HCT116 (cell line): ENCODE measurements around the gene MACROD1. TPM values are rescaled to one million over a fixed set of nuclear protein-coding genes. Genes with fewer than 3 reads are reported as not detected.

ENCODE experiments used
- ATAC-seq: fragments of 200-7000 bp; cut with Tn5 transposase; 2 replicates; pipeline ENCODE4 v1.9.1; 2020; ENCODE audit warnings: mild to moderate bottlenecking, moderate library complexity
- BruUV-seq: library from RNA; stranded (reverse); fragments of 400-500 nt; replicated peaks from 2 replicates; lab custom pipeline; 2021; lab: Mats Ljungman, UMichigan
- CTCF ChIA-PET: fragments of 300-600 bp; sonication (Branson Sonifier 250); formaldehyde crosslinking; loops from one replicate; lab custom pipeline; 2021; ENCODE audit warnings: antibody characterized with exemption; lab: Charles Lee
- POLR2A ChIA-PET: fragments of 300-600, 350-600 bp; sonication (Branson Sonifier 250); formaldehyde crosslinking; loops from one replicate; lab custom pipeline; 2021; ENCODE audit warnings: antibody characterized with exemption; lab: Charles Lee
- RAD21 ChIA-PET, 2 experiments: fragments of 300-600 bp; sonication (Branson Sonifier 250); formaldehyde crosslinking; loops; one replicate each; lab custom pipeline; 2023; ENCODE audit warnings: low total read pairs in 2 of 2; ENCODE audit not compliant: uncharacterized antibody in 2 of 2, unreplicated experiment in 2 of 2, low non-redundant PET in 1 of 2; lab: Charles Lee
- DNase-seq: peaks from one replicate; pipeline ENCODE4 v3.0.0-alpha.2; 2010; ENCODE audit warnings: low read depth, low spot score
- H2AFZ ChIP-seq: fragments of 200-600 bp; shearing (Covaris generic), sonication (generic); 2 replicates; pipeline ENCODE4 v1.6.1; 2017; ENCODE audit warnings: low read depth, mixed run types, mixed read lengths, antibody characterized with exemption, low read length; ENCODE audit not compliant: poor library complexity, severe bottlenecking
- H3K27ac ChIP-seq: 2 replicates; pipeline ENCODE4 v1.5.1; 2012; ENCODE audit warnings: low read depth, low read length
- H3K27me3 ChIP-seq: fragments of 200-600 bp; sonication (generic); 2 replicates; pipeline ENCODE4 v1.6.1; 2016; ENCODE audit warnings: mixed run types, low read length, mixed read lengths; ENCODE audit not compliant: insufficient read depth
- H3K36me3 ChIP-seq, 2 experiments: fragments of 200-500 bp in 1 of 2; fragments of 200-600 bp in 1 of 2; sonication (Bioruptor generic) in 1 of 2; sonication (generic) in 1 of 2; 2 replicates each; pipeline versions ENCODE4 v1.5.1 to v1.6.1; 2014 to 2016; ENCODE audit warnings: low read length in 2 of 2, inconsistent platforms in 1 of 2, mixed read lengths in 1 of 2, mixed run types in 1 of 2; ENCODE audit not compliant: insufficient read depth in 2 of 2, control insufficient read depth in 1 of 2
- H3K4me1 ChIP-seq, 2 experiments: fragments of 200-600 bp in 1 of 2; sonication (generic) in 1 of 2; 2 replicates each; pipeline versions ENCODE4 v1.5.1 to v1.6.1; 2012 to 2017; ENCODE audit warnings: low read length in 2 of 2, inconsistent platforms in 1 of 2, mild to moderate bottlenecking in 1 of 2, mixed read lengths in 1 of 2, mixed run types in 1 of 2, moderate library complexity in 1 of 2; ENCODE audit not compliant: insufficient read depth in 2 of 2, control insufficient read depth in 1 of 2
- H3K4me2 ChIP-seq: fragments of 200-600 bp; sonication (generic); 2 replicates; pipeline ENCODE4 v1.6.1; 2017; ENCODE audit warnings: mixed run types, low read length, mixed read lengths
- H3K4me3 ChIP-seq, 2 experiments: fragments of 200-600 bp in 1 of 2; sonication (generic) in 1 of 2; replicated peaks in 1 of 2; 2 replicates each; pipeline ENCODE4 v1.5.1; 2011 to 2016; ENCODE audit warnings: low read length in 2 of 2, control low read depth in 1 of 2, low read depth in 1 of 2, mild to moderate bottlenecking in 1 of 2, mixed read lengths in 1 of 2, mixed run types in 1 of 2
- H3K79me2 ChIP-seq: fragments of 200-600 bp; sonication (generic); 2 replicates; pipeline ENCODE4 v1.6.1; 2017; ENCODE audit warnings: mild to moderate bottlenecking, mixed run types, low read length, moderate library complexity, mixed read lengths; ENCODE audit not compliant: insufficient read depth
- H3K9ac ChIP-seq: fragments of 200-600 bp; sonication (generic); 2 replicates; pipeline ENCODE4 v1.6.1; 2016; ENCODE audit warnings: low read length, mixed read lengths
- H3K9me2 ChIP-seq: fragments of 200-600 bp; sonication (generic), shearing (Covaris generic); 2 replicates; pipeline ENCODE4 v1.6.1; 2017; ENCODE audit warnings: mixed run types, mild to moderate bottlenecking, moderate library complexity; ENCODE audit not compliant: insufficient read depth
- H3K9me3 ChIP-seq, 2 experiments: fragments of 200-500 bp in 1 of 2; fragments of 200-600 bp in 1 of 2; sonication (Bioruptor generic) in 1 of 2; sonication (generic) in 1 of 2; 2 replicates each; pipeline ENCODE4 v1.6.1; 2014 to 2017; ENCODE audit warnings: low read length in 2 of 2, mixed read lengths in 2 of 2, inconsistent platforms in 1 of 2, low read depth in 1 of 2, mild to moderate bottlenecking in 1 of 2, mixed run types in 1 of 2, moderate library complexity in 1 of 2; ENCODE audit not compliant: control insufficient read depth in 1 of 2, insufficient read depth in 1 of 2
- H4K20me1 ChIP-seq: fragments of 200-600 bp; sonication (generic), shearing (Covaris generic); 2 replicates; pipeline ENCODE4 v1.6.1; 2017; ENCODE audit warnings: mixed run types, mild to moderate bottlenecking, moderate library complexity; ENCODE audit not compliant: insufficient read depth
- ATF3 ChIP-seq: IDR thresholded peaks from 2 replicates; pipeline ENCODE4 v1.6.1; 2012
- CEBPB ChIP-seq: IDR thresholded peaks from 2 replicates; pipeline ENCODE4 v1.6.1; 2012; ENCODE audit warnings: low read depth
- EGR1 ChIP-seq: IDR thresholded peaks from 2 replicates; pipeline ENCODE4 v1.6.1; 2012; ENCODE audit warnings: low read depth
- ELF1 ChIP-seq: IDR thresholded peaks from 2 replicates; pipeline ENCODE4 v1.6.1; 2012; ENCODE audit warnings: low read depth, borderline replicate concordance
- EZH2 ChIP-seq: fragments of 200-600 bp; sonication (generic); IDR thresholded peaks from 2 replicates; pipeline ENCODE4 v1.6.1; 2017; ENCODE audit warnings: antibody characterized with exemption, mixed run types
- FOSL1 ChIP-seq: IDR thresholded peaks from 2 replicates; pipeline ENCODE4 v1.6.1; 2012; ENCODE audit warnings: low read depth
- JUND ChIP-seq: IDR thresholded peaks from 2 replicates; pipeline ENCODE4 v1.6.1; 2012
- POLR2A ChIP-seq: IDR thresholded peaks from 2 replicates; pipeline ENCODE4 v1.7.0; 2011; ENCODE audit warnings: borderline replicate concordance; ENCODE audit not compliant: insufficient read depth, insufficient read length; ENCODE audit errors: extremely low read depth
- POLR2AphosphoS5 ChIP-seq: IDR thresholded peaks from 2 replicates; pipeline ENCODE4 v1.6.1; 2011; ENCODE audit warnings: mild to moderate bottlenecking, low read depth, low read length, moderate library complexity
- SIN3A ChIP-seq: IDR thresholded peaks from 2 replicates; pipeline ENCODE4 v1.6.1; 2012; ENCODE audit warnings: low read depth
- SRF ChIP-seq: IDR thresholded peaks from 2 replicates; pipeline ENCODE4 v1.6.1; 2012; ENCODE audit warnings: low read depth
- YY1 ChIP-seq: IDR thresholded peaks from 2 replicates; pipeline ENCODE4 v1.6.1; 2011; ENCODE audit warnings: low read length, low read depth, moderate library complexity, mild to moderate bottlenecking; ENCODE audit not compliant: insufficient replicate concordance; ENCODE audit errors: extremely low read depth
- ZBTB33 ChIP-seq: IDR thresholded peaks from 2 replicates; pipeline ENCODE4 v1.6.1; 2011; ENCODE audit warnings: mild to moderate bottlenecking, low read length, moderate library complexity; ENCODE audit not compliant: insufficient replicate concordance; ENCODE audit errors: extremely low read depth
- ZNF274 ChIP-seq: fragments of 200-500 bp; sonication (Bioruptor generic); IDR thresholded peaks from 2 replicates; pipeline ENCODE4 v1.6.1; 2014; ENCODE audit warnings: mild to moderate bottlenecking, low read depth, low read length, inconsistent platforms
- intact Hi-C: fragments of 100-400 bp; cut with micrococcal nuclease; formaldehyde crosslinking; loops from 2 replicates; pipeline ENCODE4 v1.10.0; 2022
- total RNA-seq: library from RNA; stranded (reverse); gene quantifications from one replicate; pipeline ENCODE4 v1.2.1, GENCODE V29; 2021; ENCODE audit not compliant: unreplicated experiment
- TF ChIP-seq, protein P1 (sequence below): IDR thresholded peaks from 2 replicates; pipeline ENCODE4 v1.6.1; 2012
- TF ChIP-seq, protein P2 (sequence below): IDR thresholded peaks from 2 replicates; pipeline ENCODE4 v1.6.1; 2012; ENCODE audit warnings: low read depth

MACROD1 gene
- total RNA-seq, 1 experiment from 2014 or later, result 61.1 TPM

DNA sequence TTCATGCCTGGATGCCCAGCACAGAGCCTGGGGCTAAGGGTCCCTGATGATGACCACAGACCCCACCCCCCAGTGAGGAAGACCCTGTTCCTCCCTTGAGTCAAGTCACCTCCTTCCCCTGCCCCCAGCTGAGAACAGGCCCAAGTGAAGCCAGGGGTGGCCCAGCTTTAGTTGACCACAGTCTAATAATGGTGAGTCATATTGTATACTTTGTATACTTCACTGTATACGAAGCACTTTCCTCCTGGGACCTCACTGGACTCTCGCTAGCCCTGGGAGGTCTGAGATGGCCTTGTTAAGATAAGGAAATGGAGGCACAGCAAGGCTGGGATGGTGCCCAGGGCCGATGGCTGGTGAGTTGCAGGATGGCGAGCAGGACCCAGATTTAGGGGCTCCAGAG lies 133.9 kb downstream of the MACROD1 start:
- no peak for ATAC-seq
- intact Hi-C loops, result no loop called here
- Histone ChIP-seq H3K4me3 (no peak overlapping the region), H3K36me3 (no peaks in the 10 kb centered on the region), H3K9me2 (no peaks in the 10 kb centered on the region), H4K20me1 (no peaks in the 10 kb centered on the region), H3K9ac (no peak overlapping the region), H3K27me3 (no peaks in the 10 kb centered on the region), H3K79me2 (no peaks in the 10 kb centered on the region), H2AFZ (no peak overlapping the region), H3K9me3 (no peaks in the 10 kb centered on the region), H3K4me1 (peaks cover 0 to 1% of the 10 kb centered on the region in 2 experiments; a peak in 1 of 4 replicates), H3K27ac (no peak overlapping the region), H3K4me2 (no peak overlapping the region)
- ChIA-PET RAD21 (no interaction called here), CTCF (no interaction called here), POLR2A (no interaction called here)
- BruUV-seq, result no TSS peak
- no peak for TF ChIP-seq FOSL1
- TF ChIP-seq CEBPB, result no peak
- TF ChIP-seq ZNF274, result no peak
- TF ChIP-seq SRF, result no peak
- TF ChIP-seq ATF3, result no peak
- no peak for TF ChIP-seq POLR2A
- no peak for TF ChIP-seq YY1
- no peak for TF ChIP-seq JUND
- no peak for TF ChIP-seq EZH2
- DNase-seq, result no peak

DNA sequence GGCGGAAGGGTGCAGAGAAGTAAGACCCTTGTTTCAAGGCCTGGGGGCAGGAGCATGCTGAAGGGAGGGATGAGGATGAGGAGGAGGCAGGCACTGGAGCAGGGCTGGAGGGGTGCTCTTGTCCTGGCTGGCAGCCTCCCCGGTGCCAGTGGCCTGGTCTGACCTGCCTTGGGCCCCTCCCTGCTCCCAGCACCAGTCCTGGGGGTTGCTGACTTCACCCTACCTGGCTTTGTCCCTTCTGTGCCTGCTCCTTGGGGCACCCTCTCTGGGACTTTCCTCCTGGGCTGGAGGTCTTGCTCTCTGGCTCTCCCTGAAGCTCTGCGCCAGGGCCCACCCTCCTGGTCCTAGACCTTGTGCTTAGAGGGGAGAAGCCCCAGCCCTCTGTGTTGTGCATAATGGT lies 134.9 kb downstream of the MACROD1 start:
- Histone ChIP-seq H3K79me2 (no peaks in the 10 kb centered on the region), H3K9me2 (no peaks in the 10 kb centered on the region), H4K20me1 (no peaks in the 10 kb centered on the region), H3K4me3 (no peak overlapping the region), H3K4me1 (peaks cover 0 to 3% of the 10 kb centered on the region in 2 experiments; a peak in 1 of 4 replicates), H3K36me3 (no peaks in the 10 kb centered on the region), H3K4me2 (no peak overlapping the region), H2AFZ (no peak overlapping the region), H3K27me3 (no peaks in the 10 kb centered on the region), H3K9me3 (no peaks in the 10 kb centered on the region), H3K9ac (no peak overlapping the region), H3K27ac (no peak overlapping the region)
- TF ChIP-seq, protein P1, sequence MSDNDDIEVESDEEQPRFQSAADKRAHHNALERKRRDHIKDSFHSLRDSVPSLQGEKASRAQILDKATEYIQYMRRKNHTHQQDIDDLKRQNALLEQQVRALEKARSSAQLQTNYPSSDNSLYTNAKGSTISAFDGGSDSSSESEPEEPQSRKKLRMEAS, result no peak
- TF ChIP-seq ELF1, result no peak
- TF ChIP-seq, protein P2, sequence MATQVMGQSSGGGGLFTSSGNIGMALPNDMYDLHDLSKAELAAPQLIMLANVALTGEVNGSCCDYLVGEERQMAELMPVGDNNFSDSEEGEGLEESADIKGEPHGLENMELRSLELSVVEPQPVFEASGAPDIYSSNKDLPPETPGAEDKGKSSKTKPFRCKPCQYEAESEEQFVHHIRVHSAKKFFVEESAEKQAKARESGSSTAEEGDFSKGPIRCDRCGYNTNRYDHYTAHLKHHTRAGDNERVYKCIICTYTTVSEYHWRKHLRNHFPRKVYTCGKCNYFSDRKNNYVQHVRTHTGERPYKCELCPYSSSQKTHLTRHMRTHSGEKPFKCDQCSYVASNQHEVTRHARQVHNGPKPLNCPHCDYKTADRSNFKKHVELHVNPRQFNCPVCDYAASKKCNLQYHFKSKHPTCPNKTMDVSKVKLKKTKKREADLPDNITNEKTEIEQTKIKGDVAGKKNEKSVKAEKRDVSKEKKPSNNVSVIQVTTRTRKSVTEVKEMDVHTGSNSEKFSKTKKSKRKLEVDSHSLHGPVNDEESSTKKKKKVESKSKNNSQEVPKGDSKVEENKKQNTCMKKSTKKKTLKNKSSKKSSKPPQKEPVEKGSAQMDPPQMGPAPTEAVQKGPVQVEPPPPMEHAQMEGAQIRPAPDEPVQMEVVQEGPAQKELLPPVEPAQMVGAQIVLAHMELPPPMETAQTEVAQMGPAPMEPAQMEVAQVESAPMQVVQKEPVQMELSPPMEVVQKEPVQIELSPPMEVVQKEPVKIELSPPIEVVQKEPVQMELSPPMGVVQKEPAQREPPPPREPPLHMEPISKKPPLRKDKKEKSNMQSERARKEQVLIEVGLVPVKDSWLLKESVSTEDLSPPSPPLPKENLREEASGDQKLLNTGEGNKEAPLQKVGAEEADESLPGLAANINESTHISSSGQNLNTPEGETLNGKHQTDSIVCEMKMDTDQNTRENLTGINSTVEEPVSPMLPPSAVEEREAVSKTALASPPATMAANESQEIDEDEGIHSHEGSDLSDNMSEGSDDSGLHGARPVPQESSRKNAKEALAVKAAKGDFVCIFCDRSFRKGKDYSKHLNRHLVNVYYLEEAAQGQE, result no peak
- no peak for TF ChIP-seq POLR2A
- TF ChIP-seq CEBPB, result no peak
- TF ChIP-seq YY1, result no peak
- no peak for TF ChIP-seq EGR1
- TF ChIP-seq SIN3A, result no peak
- no peak for TF ChIP-seq SRF
- TF ChIP-seq POLR2AphosphoS5, result no peak
- no peak for TF ChIP-seq ZBTB33
- no peak for ATAC-seq
- intact Hi-C loops, result no loop called here
- ChIA-PET POLR2A (no interaction called here), CTCF (no interaction called here), RAD21 (no interaction called here)
- BruUV-seq, result no TSS peak
- no peak for DNase-seq
